ENCODE results near the gene BTBD6. TPM values are rescaled to one million over a fixed set of nuclear protein-coding genes. Genes with fewer than 3 reads are reported as not detected.

The BTBD6 gene
- total RNA-seq, 3 donors from 2014 or later = 45.7 to 55.8 (median 46.7) TPM

GRCh38 chr14:105240811-105241576 lies 7.3 kb upstream of the BTBD6 start:
- Histone ChIP-seq H3K36me3 (ENCODE audit: low read depth) (no peaks in the 10 kb centered on the region), H3K4me3 (no peak overlapping the region), H3K9me3 (no peaks in the 10 kb centered on the region), H3K4me1 (ENCODE audit: low read depth) (no peaks in the 10 kb centered on the region)
- intact Hi-C loops (cut with DNase I, micrococcal nuclease) = no loop called here
- no peak for TF ChIP-seq CTCF (IDR thresholded peaks at IDR 0.05)
- DNase-seq (peak in 1 of 3 donors; percentile 38), ATAC-seq (no peak)

GRCh38 chr14:105241641-105242040 lies 6.7 kb upstream of the BTBD6 start:
- no peak for ATAC-seq
- Histone ChIP-seq H3K9me3 (no peaks in the 10 kb centered on the region), H3K4me3 (no peak overlapping the region), H3K36me3 (ENCODE audit: low read depth) (no peaks in the 10 kb centered on the region), H3K4me1 (ENCODE audit: low read depth) (no peaks in the 10 kb centered on the region)
- TF ChIP-seq CTCF (IDR thresholded peaks at IDR 0.05) = no peak
- DNase-seq = no peak
- intact Hi-C loops (cut with DNase I, micrococcal nuclease) = no loop called here

- TF ChIP-seq CTCF (IDR thresholded peaks at IDR 0.05) = no peak
- H3K4me1 ChIP-seq (ENCODE audit: low read depth) = peaks cover 6% of the 10 kb centered on the region
- H3K4me3 ChIP-seq = no peak overlapping the region
- intact Hi-C loops (cut with DNase I, micrococcal nuclease) = no loop called here
- H3K36me3 ChIP-seq (ENCODE audit: low read depth) = no peaks in the 10 kb centered on the region
- DNase-seq = no peak
- H3K9me3 ChIP-seq = no peaks in the 10 kb centered on the region
- no peak for ATAC-seq
Measured at GRCh38 chr14:105244334-105244733, 4.0 kb upstream of the BTBD6 start.

GRCh38 chr14:105247026-105247425 lies 1.3 kb upstream of the BTBD6 start:
- no peak for TF ChIP-seq CTCF (IDR thresholded peaks at IDR 0.05)
- no peaks in the 10 kb centered on the region for H3K36me3 ChIP-seq (ENCODE audit: low read depth)

GRCh38 chr14:105247715-105248367 lies 492 bp upstream of the BTBD6 start:
- Histone ChIP-seq H3K36me3 (ENCODE audit: low read depth) (no peaks in the 10 kb centered on the region), H3K9me3 (no peaks in the 10 kb centered on the region), H3K4me1 (ENCODE audit: low read depth) (peaks cover 6% of the 10 kb centered on the region), H3K4me3 (peak overlapping the region; percentile 30)
- DNase-seq (peak in 1 of 3 donors; percentile 24), ATAC-seq (peak; percentile 41)
- TF ChIP-seq CTCF (IDR thresholded peaks at IDR 0.05) = no peak
- intact Hi-C loops (cut with DNase I, micrococcal nuclease) = no loop called here

More at GRCh38 chr14:105247026-105247425, 1.3 kb upstream of the BTBD6 start:
- intact Hi-C loops (cut with DNase I, micrococcal nuclease) = no loop called here
- H3K9me3 ChIP-seq = no peaks in the 10 kb centered on the region
- no peak overlapping the region for H3K4me3 ChIP-seq
- DNase-seq (no peak), ATAC-seq (no peak)
- H3K4me1 ChIP-seq (ENCODE audit: low read depth) = peaks cover 6% of the 10 kb centered on the region
